Common myeloid progenitor, CD34-positive (primary cell): ENCODE results near the gene MGST2.

Experiments used
- CTCF ChIA-PET: fragments of 350-600 bp; sonication (Branson Sonifier 250); formaldehyde crosslinking; loops from one replicate; lab custom pipeline; 2021; ENCODE audit warnings: antibody characterized with exemption; lab: Charles Lee
- POLR2A ChIA-PET: fragments of 350-600 bp; sonication (Branson Sonifier 250); formaldehyde crosslinking; loops from one replicate; lab custom pipeline; 2021; ENCODE audit warnings: antibody characterized with exemption; lab: Charles Lee
- DNase-seq, 3 donors: peaks; one replicate each; pipeline versions ENCODE4 v3.0.0 to v3.0.0-alpha.2; 2013
- H3K27ac ChIP-seq, 2 experiments: 1 replicate in 1 of 2; 2 replicates in 1 of 2; pipeline ENCODE4 v1.7.0; 2013; ENCODE audit warnings: inconsistent platforms in 2 of 2, low read length in 2 of 2, mild to moderate bottlenecking in 2 of 2, low read depth in 1 of 2, moderate library complexity in 1 of 2; ENCODE audit not compliant: severe bottlenecking in 2 of 2, insufficient read depth in 1 of 2, poor library complexity in 1 of 2
- H3K27me3 ChIP-seq, 5 experiments: replicated peaks in 2 of 5; 1 replicate in 3 of 5; 2 replicates in 2 of 5; pipeline versions ENCODE4 v1.6.1 to v1.7.0; 2013; ENCODE audit warnings: low read length in 4 of 5, mild to moderate bottlenecking in 2 of 5, moderate library complexity in 2 of 5, inconsistent platforms in 1 of 5; ENCODE audit not compliant: insufficient read depth in 5 of 5, control insufficient read depth in 4 of 5
- H3K36me3 ChIP-seq, 4 experiments: 1 replicate in 2 of 4; 2 replicates in 2 of 4; pipeline versions ENCODE4 v1.6.1 to v1.7.0; 2013; ENCODE audit warnings: low read length in 3 of 4, control low read depth in 1 of 4, mild to moderate bottlenecking in 1 of 4; ENCODE audit not compliant: control insufficient read depth in 4 of 4, insufficient read depth in 4 of 4
- H3K4me1 ChIP-seq, 4 experiments: 1 replicate in 3 of 4; 2 replicates in 1 of 4; pipeline versions ENCODE4 v1.6.1 to v1.7.1; 2013; ENCODE audit warnings: low read length in 3 of 4, mild to moderate bottlenecking in 3 of 4, control low read depth in 1 of 4, inconsistent platforms in 1 of 4, moderate library complexity in 1 of 4; ENCODE audit not compliant: control insufficient read depth in 4 of 4, insufficient read depth in 4 of 4; ENCODE audit errors: control extremely low read depth in 1 of 4
- H3K4me3 ChIP-seq, 7 experiments: 1 replicate in 4 of 7; 2 replicates in 3 of 7; pipeline versions ENCODE4 v1.5.1 to v1.7.0; 2013; ENCODE audit warnings: mild to moderate bottlenecking in 7 of 7, low read length in 6 of 7, moderate library complexity in 6 of 7, inconsistent platforms in 2 of 7, low read depth in 2 of 7, control low read depth in 1 of 7; ENCODE audit not compliant: insufficient read depth in 4 of 7, control insufficient read depth in 1 of 7; ENCODE audit errors: extremely low read depth in 1 of 7
- H3K9me3 ChIP-seq, 5 experiments: 1 replicate in 4 of 5; 2 replicates in 1 of 5; pipeline versions ENCODE4 v1.6.1 to v1.7.1; 2013; ENCODE audit warnings: low read length in 4 of 5, mild to moderate bottlenecking in 2 of 5, inconsistent platforms in 1 of 5, low read depth in 1 of 5, moderate library complexity in 1 of 5; ENCODE audit not compliant: control insufficient read depth in 4 of 5, insufficient read depth in 2 of 5; ENCODE audit errors: control extremely low read depth in 1 of 5
- WGBS: methylation state at CpG from one replicate; pipeline ENCODE4 v1.1.5; 2013; ENCODE audit not compliant: insufficient coverage; 5-methylcytosine and 5-hydroxymethylcytosine counted together

The MGST2 gene

GRCh38 chr4:139663561-139664138 lies 2.0 kb upstream of the MGST2 start:
- Histone ChIP-seq H3K27ac (no peak overlapping the region), H3K27me3 (no peaks in the 10 kb centered on the region), H3K4me3 (no peak overlapping the region), H3K9me3 (no peaks in the 10 kb centered on the region), H3K36me3 (no peaks in the 10 kb centered on the region), H3K4me1 (peaks cover 16 to 31% (median 24%) of the 10 kb centered on the region in 4 experiments)
- ChIA-PET POLR2A (no interaction called here), CTCF (interaction anchor here (1.1 to 9.1 kb wide), 6 partner anchors 8 to 61 kb away, joined by 3 to 75 read pairs (median 6); no protein-coding TSS in a partner anchor)
- no CpG with 5 or more reads among the region's 1 CpG for WGBS
- DNase-seq, result no peak

GRCh38 chr4:139664442-139664841 lies 1.2 kb upstream of the MGST2 start:
- H3K9me3 ChIP-seq, result no peaks in the 10 kb centered on the region
- peaks cover 0 to 1% (median 0%) of the 10 kb centered on the region in 4 experiments for H3K36me3 ChIP-seq
- peaks cover 16 to 36% (median 25%) of the 10 kb centered on the region in 4 experiments for H3K4me1 ChIP-seq
- ChIA-PET POLR2A (no interaction called here), CTCF (interaction anchor here (0.9 to 9.1 kb wide), 5 partner anchors 9 to 84 kb away, joined by 3 to 75 read pairs (median 7); no protein-coding TSS in a partner anchor)
- WGBS, result 100% methylated on average over 2 of the region's 2 CpGs
- H3K27me3 ChIP-seq, result no peaks in the 10 kb centered on the region
- DNase-seq, result no peak
- H3K4me3 ChIP-seq, result no peak overlapping the region
- no peak overlapping the region for H3K27ac ChIP-seq

GRCh38 chr4:139665079-139665689 lies 435 bp upstream of the MGST2 start:
- CTCF ChIA-PET, result interaction anchor here (0.7 to 9.1 kb wide), 8 partner anchors 9 to 635 kb away, joined by 3 to 75 read pairs (median 4); no protein-coding TSS in a partner anchor
- no peak for DNase-seq
- POLR2A ChIA-PET, result no interaction called here
- H3K9me3 ChIP-seq, result no peaks in the 10 kb centered on the region
- H3K27me3 ChIP-seq, result no peaks in the 10 kb centered on the region
- H3K36me3 ChIP-seq, result peaks cover 0 to 3% (median 0%) of the 10 kb centered on the region in 4 experiments
- H3K4me3 ChIP-seq, result peak overlapping the region; percentile 52 to 95 (median 86)
- peak overlapping the region; percentile 71 to 91 for H3K27ac ChIP-seq
- WGBS, result 73% methylated on average over 8 of the region's 10 CpGs
- peaks cover 16 to 41% (median 30%) of the 10 kb centered on the region in 4 experiments for H3K4me1 ChIP-seq

- Histone ChIP-seq H3K4me3 (peak overlapping the region in 6 of 7 experiments; percentile 81 to 95 (median 89)), H3K36me3 (peaks cover 0 to 5% (median 0%) of the 10 kb centered on the region in 4 experiments), H3K9me3 (no peaks in the 10 kb centered on the region), H3K27ac (peak overlapping the region; percentile 26 to 91), H3K4me1 (peaks cover 12 to 35% (median 27%) of the 10 kb centered on the region in 4 experiments), H3K27me3 (no peaks in the 10 kb centered on the region)
- DNase-seq, result peak; percentile 50 to 73 (median 64)
- CTCF ChIA-PET, result interaction anchor here (1.2 to 9.1 kb wide), 4 partner anchors 11 to 25 kb away, joined by 3 to 75 read pairs (median 5); no protein-coding TSS in a partner anchor
- under 1% methylated on average over 10 of the region's 11 CpGs for WGBS
- POLR2A ChIA-PET, result interaction anchor here (0.6 kb wide), 1 partner anchor 133 kb away, joined by 3 read pairs; no protein-coding TSS in a partner anchor
These were observed 1.2 kb downstream of the MGST2 start for GRCh38 chr4:139666735-139667281.

- Histone ChIP-seq H3K9me3 (no peaks in the 10 kb centered on the region), H3K36me3 (peaks cover 0 to 16% (median 3%) of the 10 kb centered on the region in 4 experiments), H3K4me3 (no peak overlapping the region), H3K27ac (no peak overlapping the region), H3K27me3 (no peaks in the 10 kb centered on the region), H3K4me1 (peaks cover 12 to 35% (median 27%) of the 10 kb centered on the region in 4 experiments)
- ChIA-PET POLR2A (interaction anchor here (0.7 kb wide), 1 partner anchor 140 kb away, joined by 3 read pairs; no protein-coding TSS in a partner anchor), CTCF (interaction anchor here (0.6 to 9.1 kb wide), 2 partner anchors 12 to 686 kb away, joined by 3 to 75 read pairs; no protein-coding TSS in a partner anchor)
- no peak for DNase-seq
- 100% methylated on average over 1 of the region's 2 CpGs for WGBS
These were observed 2.4 kb downstream of the MGST2 start for GRCh38 chr4:139668036-139668435.

DNA sequence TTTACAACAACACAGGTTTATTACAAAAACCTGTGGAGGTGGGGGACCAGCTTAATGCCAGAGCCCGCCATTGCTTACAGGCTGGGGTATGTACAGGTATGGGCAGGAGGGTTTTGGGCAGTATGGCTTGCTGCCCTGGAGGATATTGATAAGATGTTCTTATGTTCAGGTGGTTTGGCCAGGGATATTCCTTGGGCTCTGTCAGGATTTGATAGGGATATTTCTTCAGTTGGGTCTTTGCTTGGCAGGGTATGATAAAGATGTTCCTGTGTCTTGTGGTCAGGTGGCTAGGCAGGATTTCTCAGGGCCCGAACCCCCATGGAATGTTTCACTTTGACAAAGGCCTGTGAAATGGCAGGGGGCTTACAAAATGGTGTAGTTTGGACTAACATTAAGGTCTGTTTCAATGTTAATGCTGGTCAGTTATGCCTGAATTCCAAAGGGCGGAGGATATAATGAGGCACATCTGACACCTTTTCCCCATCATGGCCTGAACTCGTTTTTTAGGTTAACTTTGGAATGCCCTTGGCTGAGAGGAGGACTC lies 3.1 kb downstream of the MGST2 start:
- POLR2A ChIA-PET, result no interaction called here
- Histone ChIP-seq H3K4me1 (peaks cover 12 to 35% (median 27%) of the 10 kb centered on the region in 4 experiments), H3K27me3 (no peaks in the 10 kb centered on the region), H3K27ac (no peak overlapping the region), H3K4me3 (no peak overlapping the region), H3K36me3 (peaks cover 0 to 18% (median 5%) of the 10 kb centered on the region in 4 experiments), H3K9me3 (no peaks in the 10 kb centered on the region)
- peak in 1 of 3 donors; percentile 17 for DNase-seq
- 100% methylated on average over 2 of the region's 4 CpGs for WGBS
- CTCF ChIA-PET, result interaction anchor here (9.1 kb wide), 1 partner anchor 13 kb away, joined by 75 read pairs; no protein-coding TSS in a partner anchor
